HCT116 (cell line): Measurements from ENCODE around the gene EIF3I.

Source experiments
- ZNF274 ChIP-seq: fragments of 200-500 bp; sonication (Bioruptor generic); IDR thresholded peaks from 2 replicates; pipeline ENCODE4 v1.6.1; 2014; ENCODE audit warnings: mild to moderate bottlenecking, low read depth, low read length, inconsistent platforms
- TF ChIP-seq, protein P1 (sequence below): IDR thresholded peaks from 2 replicates; pipeline ENCODE4 v1.6.1; 2012

DNA sequence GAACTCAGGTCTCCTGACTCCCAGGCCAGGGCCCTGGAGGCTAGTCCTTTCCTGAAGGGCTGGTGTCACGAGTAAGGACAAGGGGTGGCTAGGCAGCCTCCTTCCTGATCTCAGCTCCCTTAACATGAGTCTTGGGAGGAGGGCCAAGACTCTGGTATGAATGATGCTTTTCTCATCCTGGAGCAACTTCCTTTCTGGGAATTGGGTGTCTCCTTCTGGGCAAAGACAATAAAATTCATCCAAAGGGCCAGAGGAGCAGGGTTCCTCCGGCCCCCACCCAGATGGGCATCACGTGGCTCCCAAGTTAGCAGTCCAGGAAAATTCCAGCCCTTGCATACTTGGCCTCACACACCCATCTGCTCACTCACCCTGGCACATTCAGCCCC lies 24.7 kb downstream of the EIF3I start, which contains the start of gene FAM167B:
- TF ChIP-seq ZNF274: no peak
- TF ChIP-seq, protein P1, sequence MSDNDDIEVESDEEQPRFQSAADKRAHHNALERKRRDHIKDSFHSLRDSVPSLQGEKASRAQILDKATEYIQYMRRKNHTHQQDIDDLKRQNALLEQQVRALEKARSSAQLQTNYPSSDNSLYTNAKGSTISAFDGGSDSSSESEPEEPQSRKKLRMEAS: no peak
